Hematopoietic multipotent progenitor cell treated with erythropoietin and hydrocortisone succinate and interleukin-3 and kit ligand, for 15 days (in vitro differentiated cells): Measurements from ENCODE around the gene MS4A2.
"Not testable (repeated sequence)": the region's sequence is repeated elsewhere in the genome, so short reads cannot be mapped to it uniquely, and the experiment has no call there.

Experiments
- DNase-seq: peaks from one replicate; pipeline ENCODE4 v3.0.0-alpha.2; 2015; ENCODE audit warnings: low spot score

MS4A2 gene

DNA sequence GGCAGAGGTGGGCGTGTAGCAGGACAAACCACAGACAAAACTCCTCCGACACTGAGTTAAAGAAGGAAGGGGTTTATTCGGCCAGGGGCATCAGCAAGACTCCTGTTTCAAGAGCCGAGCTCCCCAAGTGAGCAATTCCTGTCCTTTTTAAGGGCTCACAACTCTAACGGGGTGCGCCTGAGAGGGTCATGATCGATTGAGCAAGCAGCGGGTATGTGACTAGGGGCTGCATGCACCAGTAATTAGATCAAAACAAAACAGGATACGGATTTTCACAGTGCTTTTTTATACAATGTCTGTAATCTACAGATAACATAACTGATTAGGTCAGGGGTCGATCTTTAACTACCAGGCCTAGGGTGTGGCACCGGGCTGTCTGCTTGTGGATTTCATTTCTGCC lies 12.9 kb downstream of the MS4A2 start:
- DNase-seq = not testable (repeated sequence)

DNA sequence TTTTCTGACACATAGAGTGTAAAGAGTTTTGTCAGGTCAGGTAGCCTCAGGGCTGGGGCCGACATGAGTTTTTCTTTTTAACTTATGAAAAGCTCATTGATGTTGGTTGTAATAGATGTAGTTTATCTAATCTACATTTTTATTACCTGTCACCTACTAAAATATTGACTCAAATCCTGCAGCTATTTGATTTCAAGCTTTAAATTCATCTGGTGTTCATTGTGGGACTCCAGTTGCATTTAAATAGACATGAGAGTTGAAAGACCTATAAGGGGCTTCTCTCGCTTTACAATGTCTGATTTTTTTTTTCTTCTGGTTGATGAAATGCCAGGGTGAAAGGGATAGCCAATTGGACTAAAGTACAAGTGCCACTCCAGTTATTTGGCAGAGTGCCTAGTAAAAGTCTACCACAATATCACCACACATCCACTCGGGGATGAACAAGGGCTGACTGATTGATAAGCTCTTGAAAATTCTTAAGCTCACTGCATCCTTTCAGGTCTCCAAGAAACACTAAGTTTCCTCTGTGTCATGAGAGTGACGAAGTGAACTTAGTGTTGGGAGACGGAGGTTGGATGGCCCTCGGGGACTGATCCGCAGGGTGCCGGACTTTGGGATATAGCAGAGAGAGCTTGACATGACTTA lies 16.1 kb downstream of the MS4A2 start:
- DNase-seq = not testable (repeated sequence)

DNA sequence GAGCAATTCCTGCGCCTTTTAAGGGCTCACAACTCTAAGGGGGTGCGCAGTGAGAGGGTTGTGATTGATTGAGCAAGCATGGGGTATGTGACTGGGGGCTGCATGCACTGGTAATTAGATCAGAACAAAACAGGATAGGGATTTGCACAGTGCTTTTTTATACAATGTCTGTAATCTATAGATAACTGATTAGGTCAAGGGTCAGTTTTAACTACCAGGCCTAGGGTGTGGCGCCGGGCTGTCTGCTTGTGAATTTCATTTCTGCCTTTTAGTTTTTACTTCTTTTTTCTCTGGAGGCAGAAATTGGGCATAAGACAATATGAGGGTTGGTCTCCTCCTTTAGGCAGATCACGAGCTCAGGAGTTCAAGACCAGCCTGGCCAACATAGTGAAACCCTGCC lies 20.2 kb downstream of the MS4A2 start:
- not testable (repeated sequence) for DNase-seq

DNA sequence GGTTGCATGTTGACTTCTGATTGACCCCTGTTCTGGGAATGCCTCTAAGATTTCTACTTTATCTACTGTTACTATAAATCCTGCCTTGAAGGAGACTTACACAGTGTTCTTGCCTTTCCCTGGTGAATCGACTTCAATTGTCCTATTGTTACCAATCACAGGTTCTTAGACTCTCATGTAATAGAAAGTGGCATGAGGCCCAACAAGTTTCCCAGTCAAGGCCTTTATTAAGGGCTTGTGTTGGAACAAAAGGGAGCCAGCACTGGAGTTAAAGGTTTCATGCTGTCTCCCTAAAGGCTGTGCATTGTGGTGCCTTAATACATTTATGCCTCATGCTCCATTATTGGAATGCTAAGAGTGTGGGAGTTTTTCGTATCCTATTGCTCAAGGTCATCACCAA lies 23.3 kb downstream of the MS4A2 start:
- DNase-seq = no peak

DNA sequence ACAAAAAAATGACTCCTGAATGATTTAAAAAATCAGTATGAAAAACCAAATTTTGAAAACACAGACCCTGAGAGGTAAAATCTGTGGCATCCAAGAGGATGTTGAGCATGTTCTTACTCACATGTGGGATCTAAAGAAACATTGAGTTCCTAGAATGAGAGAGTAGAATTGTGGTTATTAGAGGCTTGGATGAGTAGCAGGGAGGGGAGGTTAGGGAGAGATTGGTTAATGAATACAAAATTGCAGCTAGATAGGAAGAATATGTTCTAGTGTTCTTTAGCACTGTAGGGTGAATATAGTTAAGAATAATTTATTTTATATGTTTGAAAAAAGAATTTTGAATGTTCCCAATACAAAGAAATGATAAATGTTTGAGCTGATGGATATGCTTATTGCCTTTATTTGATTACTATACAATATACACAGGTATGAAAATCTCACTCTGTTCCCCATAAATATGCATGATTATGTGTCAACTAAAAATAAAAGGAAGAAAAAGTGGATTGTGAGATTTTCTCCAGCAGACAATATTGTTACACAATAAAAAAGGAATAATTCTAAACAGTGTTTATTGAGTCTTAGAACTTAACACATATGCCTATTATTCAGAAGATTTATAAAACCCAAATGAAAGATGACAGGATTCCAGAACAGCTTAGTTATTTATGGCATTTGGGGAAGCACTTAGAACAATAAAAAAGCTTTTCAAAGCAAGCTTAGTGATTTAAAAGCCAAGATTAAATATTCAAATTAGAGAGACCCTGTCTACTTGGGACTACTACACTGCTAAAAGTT lies 28.7 kb downstream of the MS4A2 start:
- no peak for DNase-seq

DNA sequence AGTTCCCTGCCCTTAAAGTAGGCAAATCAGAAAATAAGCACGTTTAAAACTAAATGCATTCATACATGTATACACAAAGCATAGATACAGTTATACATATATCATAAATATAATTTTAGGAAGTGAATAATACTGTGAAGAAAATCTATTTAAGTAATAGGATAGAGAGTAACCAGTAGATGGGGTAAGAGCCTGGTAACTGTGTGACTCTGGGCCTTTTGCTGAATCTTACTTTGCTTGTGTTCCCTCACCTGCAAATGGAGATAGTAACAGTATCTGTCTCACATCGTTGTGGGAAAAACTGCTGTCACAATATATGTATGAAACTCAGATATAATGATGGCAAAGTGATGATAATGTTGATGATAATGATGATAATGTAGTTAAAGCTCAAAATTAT lies 29.9 kb downstream of the MS4A2 start:
- DNase-seq = no peak

DNA sequence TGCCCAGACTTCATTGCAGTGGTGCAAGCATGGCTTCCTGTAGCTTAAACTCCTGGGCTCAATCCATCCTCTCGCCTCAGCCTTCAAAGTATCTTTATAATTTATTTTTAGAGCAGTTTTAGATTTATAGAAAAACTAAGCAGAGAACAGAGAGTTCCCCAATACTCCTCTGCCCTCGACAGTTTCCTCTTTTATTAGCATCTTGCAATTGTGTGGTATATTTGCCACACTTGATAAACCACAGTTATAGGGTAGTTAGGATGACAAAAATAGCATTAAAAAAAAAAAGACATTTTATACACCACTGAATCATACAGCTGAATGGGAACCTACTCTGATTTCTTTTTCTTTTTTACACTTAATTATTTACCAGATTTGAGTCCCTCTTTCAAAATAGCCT lies 31.2 kb downstream of the MS4A2 start:
- no peak for DNase-seq

DNA sequence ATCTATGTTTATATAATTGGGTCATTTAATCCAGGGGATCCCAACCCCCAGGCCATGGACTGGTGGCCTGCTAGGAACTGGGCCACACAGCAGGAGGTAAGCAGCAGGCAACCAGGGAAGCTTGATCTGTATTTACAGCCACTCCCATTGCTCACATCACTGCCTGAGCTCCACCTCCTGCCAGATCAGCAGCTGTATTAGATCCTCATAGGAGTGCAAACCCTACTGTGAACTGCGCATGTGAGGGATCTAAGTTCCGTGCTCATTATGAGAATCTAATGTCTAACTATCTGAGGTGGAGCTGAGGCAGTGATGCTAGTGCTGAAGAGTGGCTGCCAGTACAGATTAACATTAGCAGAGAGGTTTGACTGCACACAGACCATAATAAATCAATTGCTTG lies 32.8 kb downstream of the MS4A2 start:
- no peak for DNase-seq

DNA sequence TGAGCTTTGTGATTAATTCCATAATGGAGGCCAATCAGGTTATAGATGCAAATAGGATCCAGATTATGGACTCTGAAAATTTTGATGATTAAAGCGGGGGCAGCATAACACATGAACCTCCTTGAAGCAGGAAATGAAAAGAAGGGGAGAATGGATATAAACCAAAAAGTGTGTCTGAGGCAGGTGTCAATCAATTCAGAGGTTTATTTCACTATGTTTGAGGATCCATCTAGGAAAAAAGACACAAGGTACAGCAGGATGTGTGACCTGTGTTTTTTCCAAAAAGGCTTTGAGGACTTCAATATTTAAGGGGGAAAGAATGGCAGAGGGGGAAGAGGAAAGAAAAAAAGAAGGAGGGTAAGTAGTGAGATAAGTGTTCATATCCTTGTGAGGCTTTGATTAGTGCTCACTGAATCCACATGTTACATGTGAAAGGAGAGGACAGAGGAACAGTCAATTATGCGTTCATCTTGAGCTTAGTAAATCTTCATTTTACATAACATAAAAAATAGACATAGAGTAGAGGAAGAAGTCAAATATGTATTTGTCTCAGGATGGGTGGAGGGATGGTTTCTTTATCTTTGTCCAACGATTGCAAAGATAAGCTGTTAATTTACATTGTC lies 34.1 kb downstream of the MS4A2 start:
- no peak for DNase-seq

DNA sequence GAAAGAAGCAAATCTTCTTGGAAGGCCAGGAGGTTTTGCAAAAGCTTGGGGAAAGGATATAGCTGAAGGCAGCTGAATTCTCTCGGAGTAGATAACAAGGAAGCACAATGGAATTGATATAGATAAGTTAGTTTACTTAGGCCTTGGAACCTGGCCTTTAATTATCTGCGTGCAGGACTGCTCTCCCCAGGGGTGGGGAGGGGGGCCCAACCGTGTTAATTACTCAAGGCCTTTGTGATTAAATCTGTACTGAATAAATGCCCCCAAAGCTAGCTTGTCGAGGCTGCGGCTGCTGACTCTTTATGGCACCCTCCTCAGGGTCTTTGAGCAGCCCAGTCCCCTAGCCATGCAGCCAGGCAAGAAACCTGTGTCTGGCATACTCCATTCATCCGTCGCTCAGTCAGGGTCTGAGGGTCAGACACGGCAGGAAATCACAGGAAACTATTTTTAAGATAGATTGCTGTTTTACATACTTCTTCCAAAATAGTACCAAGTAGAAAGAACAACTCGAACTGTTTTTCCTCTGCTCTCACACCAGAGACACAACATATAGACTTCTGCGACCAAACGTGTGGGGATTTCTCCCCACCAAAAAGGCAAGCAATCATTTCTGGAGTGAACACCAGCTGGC lies 36.5 kb downstream of the MS4A2 start:
- no peak for DNase-seq

DNA sequence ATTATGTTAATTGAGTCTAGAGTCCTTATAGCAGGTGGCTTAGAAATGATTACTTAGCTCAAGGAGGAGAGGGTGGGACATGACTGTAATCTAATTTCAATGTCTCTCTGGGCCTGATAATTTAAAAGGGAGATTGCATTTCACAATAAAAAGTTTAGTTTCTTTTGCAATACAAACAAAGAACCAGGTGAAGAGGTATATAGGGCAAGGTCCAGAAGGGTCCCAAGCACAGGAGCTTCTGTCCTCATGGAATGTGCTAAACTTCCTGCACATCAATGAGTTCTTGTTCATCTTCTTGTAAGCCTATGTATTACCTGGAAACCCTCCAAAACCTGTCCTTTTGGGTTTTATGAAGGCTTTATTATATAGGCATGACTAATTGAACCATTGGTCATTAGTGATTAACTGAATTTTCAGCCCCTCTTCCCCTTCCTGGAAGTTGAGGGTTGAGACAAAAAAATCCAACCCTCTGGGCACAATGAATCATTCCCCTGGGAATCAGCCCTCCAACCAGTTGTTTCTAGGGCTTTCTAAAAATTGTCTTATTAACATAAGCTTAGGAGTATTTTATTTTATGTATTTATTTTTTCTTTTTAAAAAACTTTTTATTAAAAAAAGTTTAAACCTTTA lies 37.6 kb downstream of the MS4A2 start:
- no peak for DNase-seq

DNA sequence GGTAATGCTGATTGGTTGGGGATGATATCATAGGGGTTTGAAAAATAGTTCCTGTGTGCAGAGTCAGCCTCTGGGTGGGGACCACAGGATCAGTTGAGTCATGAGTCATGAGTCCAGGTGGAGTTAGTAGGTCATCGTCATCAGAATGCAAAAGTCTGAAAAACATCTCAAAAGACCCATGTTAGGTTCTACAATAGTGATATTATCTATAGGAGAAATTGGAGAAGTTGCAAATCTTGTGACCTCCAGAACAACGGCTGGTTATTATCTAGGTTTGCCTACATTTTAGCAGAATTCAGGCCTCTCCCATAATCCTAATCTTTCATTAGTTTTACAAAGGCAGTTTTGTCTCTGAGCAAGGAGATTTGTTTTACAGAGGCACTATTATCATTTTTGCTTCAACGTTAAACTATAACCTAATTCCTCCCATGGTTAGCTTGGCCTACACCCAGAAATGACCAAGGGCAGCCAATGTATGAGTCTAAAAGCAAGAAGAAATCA lies 38.9 kb downstream of the MS4A2 start:
- DNase-seq = no peak

DNA sequence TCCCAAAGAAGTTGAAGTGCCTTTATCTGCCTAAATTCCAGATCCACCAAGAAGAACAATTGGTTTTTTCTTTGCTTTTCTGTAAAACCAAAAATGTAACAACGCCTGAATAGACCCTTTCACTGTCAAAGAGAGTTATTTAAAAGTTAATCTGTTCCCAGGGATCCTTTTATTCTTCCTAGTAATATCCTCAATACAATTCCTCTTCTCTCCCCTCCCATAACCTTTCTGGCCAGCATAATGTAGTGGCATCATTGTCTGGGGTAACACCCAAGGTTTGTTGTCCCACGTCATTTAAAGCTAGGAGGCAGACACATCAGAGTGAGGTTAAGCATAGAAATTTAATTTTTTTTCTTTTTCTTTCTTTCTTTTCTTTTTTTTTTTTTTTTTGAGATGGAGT lies 39.9 kb downstream of the MS4A2 start:
- DNase-seq = no peak

DNA sequence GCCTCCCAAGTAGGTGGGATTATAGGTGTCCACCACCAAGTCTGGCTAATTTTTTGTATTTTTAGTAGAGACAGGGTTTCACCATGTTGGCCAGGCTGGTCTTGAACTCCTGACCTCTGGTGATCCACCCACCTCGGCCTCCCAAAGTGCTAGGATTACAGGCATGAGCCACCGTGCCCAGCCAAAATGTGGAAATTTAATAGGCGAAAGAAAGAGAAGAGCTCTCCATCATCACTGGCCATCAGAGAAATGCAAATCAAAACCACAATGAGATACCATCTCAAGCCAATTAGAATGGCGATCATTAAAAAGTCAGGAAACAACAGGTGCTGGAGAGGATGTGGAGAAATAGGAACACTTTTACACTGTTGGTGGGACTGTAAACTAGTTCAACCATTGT lies 40.4 kb downstream of the MS4A2 start:
- not testable (repeated sequence) for DNase-seq

DNA sequence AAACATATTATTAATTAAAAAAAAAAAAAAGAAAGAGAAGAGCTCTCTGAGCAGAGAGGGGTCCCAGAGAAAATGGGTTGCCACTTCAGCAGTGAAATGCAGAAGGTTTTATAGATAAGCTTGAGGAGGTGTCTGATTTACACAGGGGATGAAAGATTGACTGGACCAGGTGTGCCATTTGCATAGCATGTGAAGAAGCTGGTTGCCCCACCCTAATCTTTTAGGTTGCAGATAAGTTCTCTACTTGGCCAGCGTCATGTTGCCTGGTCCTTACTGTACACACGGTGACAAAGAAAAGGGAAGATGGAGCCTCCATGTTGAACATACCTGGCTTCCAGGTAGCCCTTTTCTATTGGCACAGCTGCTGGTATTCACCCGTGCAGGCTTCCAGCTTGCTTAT lies 41.4 kb downstream of the MS4A2 start:
- no peak for DNase-seq

DNA sequence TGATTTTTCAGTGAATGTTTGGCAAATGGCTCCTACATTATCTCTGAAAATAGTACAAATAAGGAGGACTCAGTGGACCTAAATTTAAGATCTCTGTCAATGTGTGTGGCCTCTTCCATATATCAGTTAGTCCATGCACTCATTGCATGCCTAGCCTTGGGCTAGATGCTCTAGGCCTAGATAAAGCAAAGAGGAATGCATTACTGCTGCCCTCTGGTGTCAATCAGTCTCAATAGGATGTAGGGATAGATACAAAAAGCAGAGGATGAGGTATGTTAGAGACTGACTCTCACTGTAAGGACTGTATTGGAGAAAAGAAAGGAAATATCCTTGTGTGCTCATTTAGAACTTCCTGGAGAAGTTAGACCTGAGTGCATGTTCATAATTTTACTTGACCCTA lies 42.0 kb downstream of the MS4A2 start:
- DNase-seq = no peak

DNA sequence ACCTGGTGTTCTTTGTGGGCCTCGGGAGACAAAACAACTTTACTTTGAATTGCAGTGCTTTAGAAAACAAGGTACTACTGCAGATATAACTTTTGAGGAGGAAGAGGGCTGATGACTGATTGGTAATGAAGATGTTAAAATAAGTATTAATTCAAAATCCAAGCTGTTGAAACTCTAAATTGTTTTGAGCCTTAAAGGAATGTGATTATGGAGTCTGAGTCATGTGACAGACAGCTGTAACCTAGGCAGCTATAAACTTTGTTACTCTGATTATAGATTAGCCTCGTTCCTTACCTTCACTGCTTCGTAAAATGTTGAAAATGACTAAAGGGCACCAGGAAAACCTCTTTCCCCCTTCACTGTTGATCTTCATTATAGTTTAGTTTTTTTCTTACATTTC lies 43.4 kb downstream of the MS4A2 start:
- no peak for DNase-seq

DNA sequence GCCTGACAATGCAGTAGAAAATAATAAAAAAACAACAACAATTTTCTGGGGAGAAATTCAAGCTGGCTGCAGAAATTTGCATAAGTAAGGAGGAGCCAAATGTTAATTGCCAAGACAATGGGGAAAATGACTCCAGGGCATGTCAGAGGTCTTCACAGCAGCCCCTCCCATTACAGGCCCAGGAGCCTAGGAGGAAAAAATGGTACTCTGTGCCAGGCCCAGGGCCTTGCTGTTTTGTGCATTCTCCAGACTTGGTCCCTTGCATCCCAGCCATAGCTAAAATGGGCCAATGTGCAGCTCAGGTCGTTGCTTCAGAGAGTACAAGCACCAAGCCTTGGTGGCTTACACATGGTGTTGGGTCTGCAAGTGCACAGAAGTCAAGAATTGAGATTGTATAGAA lies 45.5 kb downstream of the MS4A2 start:
- no peak for DNase-seq

DNA sequence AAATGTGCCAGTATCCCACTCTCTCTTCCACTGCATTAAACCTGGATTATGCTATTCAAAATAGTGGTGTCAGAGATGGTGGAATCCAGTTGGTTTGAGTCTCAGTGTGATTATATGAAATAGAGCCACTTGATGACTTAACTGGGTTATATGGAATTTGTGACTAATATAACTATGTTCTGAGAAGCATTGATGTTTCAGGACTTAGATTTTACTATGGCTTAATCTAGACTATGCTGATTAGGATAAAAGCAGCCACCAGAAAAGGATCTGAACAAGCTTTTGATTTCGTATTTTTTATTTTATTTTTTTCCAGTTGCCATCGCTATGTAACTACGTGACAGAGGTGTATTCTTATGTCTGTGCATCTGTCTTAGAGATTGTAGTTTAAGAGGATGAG lies 55.3 kb downstream of the MS4A2 start:
- no peak for DNase-seq

DNA sequence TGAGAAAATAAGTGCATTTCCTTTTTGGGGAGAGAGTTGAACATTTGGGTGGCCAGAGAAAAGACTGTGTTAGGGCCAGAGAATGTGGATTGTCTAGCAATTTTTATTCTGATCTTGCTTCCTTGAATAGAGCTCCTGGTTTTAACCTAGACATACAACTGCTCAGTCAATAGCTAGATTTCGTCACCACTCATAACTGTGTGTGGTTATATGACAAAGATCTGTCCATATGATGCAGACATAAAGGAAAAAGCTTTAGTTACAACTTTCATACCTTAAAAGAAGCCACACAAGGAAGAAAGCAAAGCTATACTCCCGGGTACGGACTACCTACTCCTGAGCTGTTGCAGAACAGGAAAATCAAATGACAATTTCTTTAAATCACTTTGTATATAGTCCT lies 57.2 kb downstream of the MS4A2 start:
- no peak for DNase-seq
